Inflammatory macrophage (primary cell): ENCODE data around the gene BDKRB1.

Experiments used
- DNase-seq, 2 donors: peaks; one replicate each; pipeline ENCODE4 v3.0.0-alpha.2; 2020 to 2022
- total RNA-seq, 18 experiments: gene quantifications; one replicate each; lab custom pipeline; 2026; ENCODE audit warnings: mixed read lengths in 6 of 18, inconsistent platforms in 2 of 18; lab: John Stamatoyannopoulos, UW

Gene BDKRB1
- total RNA-seq = 0 to 0.08 (median 0) reads per million in 18 experiments

GRCh38 chr14:96255501-96256366 lies at the start of gene BDKRB1:
Gene BDKRB1, plus strand, starts transcription at chr14:96256210. Its CDS starts 7,473 bp downstream, at chr14:96263683.
- DNase-seq = no peak

GRCh38 chr14:96206461-96206860 lies 49.5 kb upstream of the BDKRB1 start:
- DNase-seq = no peak

- DNase-seq = no peak
Observed at GRCh38 chr14:96207686-96208085, 48.3 kb upstream of the BDKRB1 start.

- DNase-seq = no peak
Observed at GRCh38 chr14:96208739-96209138, 47.3 kb upstream of the BDKRB1 start.

GRCh38 chr14:96212140-96212539 lies 43.9 kb upstream of the BDKRB1 start:
- DNase-seq = no peak

- no peak for DNase-seq
Observed at GRCh38 chr14:96212896-96213295, 43.1 kb upstream of the BDKRB1 start.

- DNase-seq = no peak
Observed at GRCh38 chr14:96213871-96214465, 42.0 kb upstream of the BDKRB1 start.

GRCh38 chr14:96214793-96215192 lies 41.2 kb upstream of the BDKRB1 start:
- DNase-seq = no peak

- no peak for DNase-seq
Observed at GRCh38 chr14:96215452-96216244, 40.4 kb upstream of the BDKRB1 start.

GRCh38 chr14:96216627-96217026 lies 39.4 kb upstream of the BDKRB1 start:
- no peak for DNase-seq

- DNase-seq = no peak
Observed at GRCh38 chr14:96217376-96217913, 38.6 kb upstream of the BDKRB1 start.

- no peak for DNase-seq
Observed at GRCh38 chr14:96221109-96221650, 34.8 kb upstream of the BDKRB1 start.

GRCh38 chr14:96221841-96222240 lies 34.2 kb upstream of the BDKRB1 start:
- no peak for DNase-seq

- no peak for DNase-seq
Observed at GRCh38 chr14:96224480-96225096, 31.4 kb upstream of the BDKRB1 start.

- no peak for DNase-seq
Observed at GRCh38 chr14:96225213-96225612, 30.8 kb upstream of the BDKRB1 start.

GRCh38 chr14:96225745-96226151 lies 30.3 kb upstream of the BDKRB1 start:
- DNase-seq = no peak

GRCh38 chr14:96227428-96227827 lies 28.6 kb upstream of the BDKRB1 start:
- no peak for DNase-seq

- DNase-seq = no peak
Observed at GRCh38 chr14:96229315-96229714, 26.7 kb upstream of the BDKRB1 start.

GRCh38 chr14:96231056-96231455 lies 25.0 kb upstream of the BDKRB1 start:
- DNase-seq = no peak

GRCh38 chr14:96231526-96232130 lies 24.4 kb upstream of the BDKRB1 start:
- no peak for DNase-seq

GRCh38 chr14:96232506-96232905 lies 23.5 kb upstream of the BDKRB1 start:
- no peak for DNase-seq

- no peak for DNase-seq
Observed at GRCh38 chr14:96233661-96234060, 22.3 kb upstream of the BDKRB1 start.
